AG10803 (cell line): ENCODE results near the gene LCLAT1.
"Not testable (repeated sequence)": the region's sequence is repeated elsewhere in the genome, so short reads cannot be mapped to it uniquely, and the experiment has no call there.

ENCODE experiments used
- DNase-seq: peaks from one replicate; pipeline ENCODE4 v3.0.0; 2010; ENCODE audit warnings: low read depth
- H3K4me3 ChIP-seq: 2 replicates; pipeline ENCODE4 v1.5.1; 2011; ENCODE audit warnings: mild to moderate bottlenecking, low read length, control low read depth
- CTCF ChIP-seq: conservative IDR thresholded peaks from 2 replicates; pipeline ENCODE4 v1.5.1; 2011; ENCODE audit warnings: mild to moderate bottlenecking, low read length, control low read depth, inconsistent platforms

Gene LCLAT1

GRCh38 chr2:30605197-30605596 is 158.2 kb downstream of the LCLAT1 start:
- TF ChIP-seq CTCF = no peak
- no peak overlapping the region for H3K4me3 ChIP-seq
- DNase-seq = no peak

DNA sequence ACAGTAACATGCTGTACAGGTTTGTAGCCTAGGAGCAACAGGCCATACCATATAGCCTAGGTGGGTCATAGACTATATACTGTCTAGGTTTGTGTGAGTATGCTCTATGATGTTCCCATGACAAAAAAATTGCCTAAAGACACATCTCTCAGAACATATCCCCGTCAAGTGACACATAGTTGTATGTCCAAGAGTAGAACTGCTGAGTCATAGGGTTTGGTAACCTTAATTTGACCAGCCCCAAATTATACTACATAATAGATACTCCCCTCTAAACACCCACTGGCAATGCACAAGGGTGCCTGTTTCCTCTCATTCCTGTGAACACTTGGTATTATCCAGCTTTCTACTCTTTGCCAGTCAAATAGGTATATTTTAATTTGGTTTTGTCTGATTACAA is 161.6 kb downstream of the LCLAT1 start:
- TF ChIP-seq CTCF = no peak
- no peak for DNase-seq
- no peak overlapping the region for H3K4me3 ChIP-seq

DNA sequence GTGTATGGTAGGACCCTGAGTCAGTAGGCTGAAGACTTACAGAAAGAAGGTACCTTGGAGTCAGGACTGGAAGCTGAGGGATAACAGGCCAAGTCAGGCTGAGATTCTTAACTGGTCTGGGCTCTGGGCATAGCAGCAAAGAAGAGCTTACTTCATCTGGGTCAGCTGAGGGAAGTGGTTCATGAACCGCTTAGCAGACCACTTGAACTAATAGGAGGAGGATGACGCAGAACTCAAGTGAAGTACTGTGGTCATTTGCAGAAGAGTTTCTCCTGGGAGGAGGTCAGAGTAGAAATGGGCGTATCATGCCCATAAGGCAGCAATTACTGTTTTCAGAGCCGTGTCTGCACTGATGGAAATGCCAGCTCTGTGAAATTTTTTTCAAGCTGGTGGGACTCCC is 164.5 kb downstream of the LCLAT1 start:
- DNase-seq = peak; percentile 86
- no peak overlapping the region for H3K4me3 ChIP-seq
- no peak for TF ChIP-seq CTCF

DNA sequence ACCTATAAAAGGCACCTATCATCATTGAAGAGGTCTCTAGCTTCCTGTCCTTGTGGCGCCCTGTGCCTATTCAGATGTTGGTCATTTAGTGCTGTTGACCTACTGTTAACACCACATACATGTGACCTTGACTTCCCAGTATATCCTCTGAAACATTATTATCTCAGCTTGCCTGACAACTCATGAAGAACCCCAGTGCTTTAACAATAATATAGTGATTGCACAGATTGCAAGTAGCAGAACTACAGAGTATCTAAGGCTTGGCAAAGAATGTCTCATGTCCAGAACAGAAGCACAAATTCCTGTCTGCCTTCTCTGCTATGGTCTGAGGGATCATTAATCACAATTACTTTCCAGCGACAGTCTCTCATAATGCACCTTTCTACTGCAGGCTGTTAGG is 165.3 kb downstream of the LCLAT1 start:
- H3K4me3 ChIP-seq = no peak overlapping the region
- no peak for DNase-seq
- no peak for TF ChIP-seq CTCF

GRCh38 chr2:30613001-30613400 is 166.0 kb downstream of the LCLAT1 start:
- DNase-seq = no peak
- no peak overlapping the region for H3K4me3 ChIP-seq
- no peak for TF ChIP-seq CTCF

DNA sequence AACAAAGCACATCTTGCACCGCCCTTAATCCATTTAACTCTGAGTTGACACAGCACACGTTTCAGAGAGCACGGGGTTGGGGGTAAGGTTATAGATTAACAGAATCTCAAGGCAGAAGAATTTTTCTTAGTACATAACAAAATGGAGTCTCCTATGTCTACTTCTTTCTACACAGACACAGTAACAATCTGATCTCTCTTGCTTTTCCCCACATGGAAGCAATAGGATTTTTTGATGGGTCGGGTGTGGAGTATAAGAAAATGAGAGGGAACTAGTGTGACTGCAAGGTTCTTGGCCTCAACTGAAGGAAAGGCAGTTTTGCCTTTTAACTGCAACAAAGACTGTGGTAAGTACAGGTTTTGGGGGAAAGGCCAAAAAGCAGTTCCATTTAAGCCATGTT is 167.2 kb downstream of the LCLAT1 start:
- H3K4me3 ChIP-seq, DNase-seq: not testable (repeated sequence)

DNA sequence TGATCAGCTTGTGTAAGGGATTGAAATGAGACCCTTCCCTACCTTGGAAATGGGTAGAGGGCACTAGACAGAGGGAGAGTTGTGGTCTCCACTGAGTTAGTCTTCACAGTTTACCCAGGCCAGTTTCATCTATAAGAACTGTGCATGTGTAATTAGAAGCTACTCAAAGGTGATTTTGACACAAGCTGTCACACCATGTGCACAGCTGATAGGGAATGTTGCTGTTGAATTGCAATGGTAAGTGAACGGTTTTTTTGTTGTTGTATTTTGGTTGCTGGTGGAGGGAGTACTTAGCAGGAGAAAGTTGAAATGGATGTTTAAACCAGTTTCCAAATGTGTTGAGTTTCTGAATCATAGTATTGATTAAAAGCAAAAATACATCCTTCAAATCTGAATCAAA is 168.9 kb downstream of the LCLAT1 start:
- no peak overlapping the region for H3K4me3 ChIP-seq
- TF ChIP-seq CTCF = no peak
- no peak for DNase-seq

GRCh38 chr2:30620102-30620501 is 173.1 kb downstream of the LCLAT1 start:
- no peak for TF ChIP-seq CTCF
- H3K4me3 ChIP-seq = no peak overlapping the region

More at GRCh38 chr2:30620102-30620501, 173.1 kb downstream of the LCLAT1 start:
- no peak for DNase-seq
